Stomach (tissue), 9 donors: ENCODE measurements around the gene SHROOM4. TPM values are rescaled to one million over a fixed set of nuclear protein-coding genes. Genes with fewer than 3 reads are reported as not detected.

ENCODE experiments used
- DNase-seq, 2 donors: peaks; one replicate each; pipeline versions ENCODE4 v3.0.0 to v3.0.0-alpha.2; 2013 to 2019
- H3K27ac ChIP-seq, 5 donors: fragments of 200-600 bp in 4 of 5; sonication (generic) in 4 of 5; one replicate each; pipeline ENCODE4 v1.5.1; 2013 to 2019; ENCODE audit warnings: mild to moderate bottlenecking in 1 of 5, moderate library complexity in 1 of 5
- H3K27me3 ChIP-seq, 3 donors: fragments of 200-600 bp; sonication (generic); one replicate each; pipeline ENCODE4 v1.5.1; 2017 to 2019; ENCODE audit warnings: mixed run types in 1 of 3
- H3K36me3 ChIP-seq, 4 donors: fragments of 200-600 bp; sonication (generic); 1 replicate in 3 of 4; 2 replicates in 1 of 4; pipeline ENCODE4 v1.5.1; 2016 to 2019
- H3K4me1 ChIP-seq, 4 donors: fragments of 200-600 bp; sonication (generic); one replicate each; pipeline ENCODE4 v1.5.1; 2016 to 2019
- H3K4me3 ChIP-seq, 4 donors: fragments of 200-600 bp; sonication (generic) in 3 of 4; one replicate each; pipeline ENCODE4 v1.5.1; 2016 to 2019; ENCODE audit warnings: mild to moderate bottlenecking in 1 of 4
- H3K9me3 ChIP-seq, 4 donors: fragments of 200-600 bp; sonication (generic); one replicate each; pipeline ENCODE4 v1.5.1; 2016 to 2019
- CTCF ChIP-seq, 7 experiments: fragments of 450-650 bp in 4 of 7; fragments of 200-600 bp in 3 of 7; sonication (generic) in 3 of 7; IDR thresholded peaks; one replicate each; pipeline ENCODE4 v1.5.1; 2016 to 2019; ENCODE audit warnings: antibody characterized with exemption in 7 of 7, control low read depth in 2 of 7, mild to moderate bottlenecking in 1 of 7
- EP300 ChIP-seq: sonication (generic); formaldehyde crosslinking; IDR thresholded peaks from one replicate; pipeline ENCODE4 v1.6.1; 2017; ENCODE audit warnings: antibody characterized with exemption
- POLR2A ChIP-seq, 4 donors: fragments of 450-650 bp; IDR thresholded peaks; one replicate each; pipeline ENCODE4 v1.6.1; 2016; ENCODE audit warnings: antibody characterized with exemption in 4 of 4, control low read depth in 2 of 4, mild to moderate bottlenecking in 1 of 4, moderate library complexity in 1 of 4
- POLR2AphosphoS5 ChIP-seq, 3 donors: sonication (generic); formaldehyde crosslinking; IDR thresholded peaks; one replicate each; pipeline ENCODE4 v1.6.1; 2016; ENCODE audit warnings: antibody characterized with exemption in 3 of 3
- WGBS, 5 donors: extraction: QIAGEN DNeasy Blood & Tissue Kit in 3 of 5; methylation state at CpG; one replicate each; pipeline versions ENCODE4 v1.1.5 to v1.1.7; 2013 to 2018; 5-methylcytosine and 5-hydroxymethylcytosine counted together
- intact Hi-C: fragments of 100-400 bp; cut with DNase I; formaldehyde crosslinking; loops from one replicate; pipeline ENCODE4 v1.15.1; 2023; ENCODE audit warnings: low total_unique reads
- polyA plus RNA-seq, 3 donors: library from polyadenylated mRNA; stranded (reverse); fragments of 200-250 nt; gene quantifications; one replicate each; pipeline ENCODE4 v1.2.3, GENCODE V29; 2013
- total RNA-seq, 5 donors: library from RNA; depleted of rRNA; stranded (reverse); fragments of >200 nt; gene quantifications; one replicate each; pipeline versions ENCODE4 v1.1.0 to v1.2.3, GENCODE V29; 2014 to 2016
- donor health status: healthy with polysubstance abuse.
- donor health status: Bipolar disorder and iron deficiency.
- donor health status: healthy.

SHROOM4 gene
- total and polyA plus RNA-seq, 8 donors, result 0.88 to 8.3 (median 2.6) TPM

GRCh38 chrX:50815120-50815519, 1.1 kb upstream of the SHROOM4 start:
- H3K4me1 ChIP-seq, result peaks cover 0 to 6% (median 3%) of the 10 kb centered on the region in 4 donors
- H3K4me3 ChIP-seq, result no peak overlapping the region
- H3K27me3 ChIP-seq, result peaks cover 0 to 16% (median 0%) of the 10 kb centered on the region in 3 donors
- no peaks in the 10 kb centered on the region for H3K36me3 ChIP-seq
- H3K9me3 ChIP-seq, result peaks cover 0 to 9% (median 0%) of the 10 kb centered on the region in 4 donors
- 64 to 79% (median 73%) methylated on average over 9 of the region's 9 CpGs for WGBS, 5 donors
- no peak for DNase-seq
- H3K27ac ChIP-seq, result peak overlapping the region in 1 of 5 donors; percentile 73
- intact Hi-C loops, result no loop called here
- TF ChIP-seq POLR2AphosphoS5 (IDR thresholded peaks at IDR 0.05) (no peak), EP300 (no peak), CTCF (IDR thresholded peaks at IDR 0.05) (no peak), POLR2A (IDR thresholded peaks at IDR 0.05) (no peak)

GRCh38 chrX:50814701-50815100, 707 bp upstream of the SHROOM4 start:
- peaks cover 0 to 9% (median 0%) of the 10 kb centered on the region in 4 donors for H3K9me3 ChIP-seq
- intact Hi-C loops, result no loop called here
- H3K4me3 ChIP-seq, result peak overlapping the region; percentile 45 to 55 (median 50)
- DNase-seq, result peak in 1 of 2 donors; percentile 19
- peaks cover 0 to 16% (median 0%) of the 10 kb centered on the region in 3 donors for H3K27me3 ChIP-seq
- no peaks in the 10 kb centered on the region for H3K36me3 ChIP-seq
- 39 to 77% (median 63%) methylated on average over 3 to 6 of the region's 6 CpGs for WGBS, 5 donors
- peak overlapping the region in 4 of 5 donors; percentile 3 to 73 (median 50) for H3K27ac ChIP-seq
- peaks cover 0 to 6% (median 3%) of the 10 kb centered on the region in 4 donors for H3K4me1 ChIP-seq
- TF ChIP-seq EP300 (no peak), POLR2AphosphoS5 (IDR thresholded peaks at IDR 0.05) (no peak), CTCF (IDR thresholded peaks at IDR 0.05) (no peak), POLR2A (IDR thresholded peaks at IDR 0.05) (no peak)

- WGBS, 5 donors, result 1 to 39% (median 6%) methylated on average over 9 to 59 of the region's 59 CpGs
- Histone ChIP-seq H3K27ac (peak overlapping the region; percentile 42 to 73 (median 54)), H3K4me1 (peaks cover 0 to 6% (median 3%) of the 10 kb centered on the region in 4 donors), H3K4me3 (peak overlapping the region; percentile 45 to 55 (median 50)), H3K36me3 (no peaks in the 10 kb centered on the region), H3K9me3 (peaks cover 0 to 9% (median 0%) of the 10 kb centered on the region in 4 donors), H3K27me3 (peaks cover 0 to 16% (median 0%) of the 10 kb centered on the region in 3 donors)
- DNase-seq, result peak; percentile 27 to 67
- intact Hi-C loops, result no loop called here
- TF ChIP-seq POLR2A (IDR thresholded peaks at IDR 0.05) (no peak), CTCF (IDR thresholded peaks at IDR 0.05) (no peak), POLR2AphosphoS5 (IDR thresholded peaks at IDR 0.05) (no peak), EP300 (no peak)
Observed at GRCh38 chrX:50812995-50813842, 775 bp downstream of the SHROOM4 start.

- Histone ChIP-seq H3K4me1 (no peaks in the 10 kb centered on the region), H3K4me3 (no peak overlapping the region), H3K36me3 (no peaks in the 10 kb centered on the region), H3K9me3 (no peaks in the 10 kb centered on the region), H3K27me3 (peaks cover 0 to 3% (median 0%) of the 10 kb centered on the region in 3 donors), H3K27ac (no peak overlapping the region)
- intact Hi-C loops, result no loop called here
- TF ChIP-seq POLR2AphosphoS5 (IDR thresholded peaks at IDR 0.05) (no peak), CTCF (IDR thresholded peaks at IDR 0.05) (no peak), EP300 (no peak), POLR2A (IDR thresholded peaks at IDR 0.05) (no peak)
- 64 to 73% (median 70%) methylated on average over 4 of the region's 4 CpGs for WGBS, 5 donors
- no peak for DNase-seq
Observed at GRCh38 chrX:50805276-50805675, 8.7 kb downstream of the SHROOM4 start.
